WTC11 (cell line): ENCODE data around the gene DMD. TPM values are rescaled to one million over a fixed set of nuclear protein-coding genes. Genes with fewer than 3 reads are reported as not detected.

Source experiments
- ATAC-seq: fragments of 200-7000 bp; cut with Tn5 transposase; 2 replicates; pipeline ENCODE4 v1.10.0; 2021; ENCODE audit warnings: mild to moderate bottlenecking, moderate library complexity
- CTCF ChIA-PET: fragments of 300-600 bp; sonication (Branson Sonifier 250); formaldehyde crosslinking; loops from one replicate; lab custom pipeline; 2021; ENCODE audit warnings: antibody characterized with exemption; lab: Charles Lee
- POLR2A ChIA-PET: fragments of 350-600 bp; sonication (Branson Sonifier 250); formaldehyde crosslinking; loops from one replicate; lab custom pipeline; 2021; ENCODE audit warnings: antibody characterized with exemption; lab: Charles Lee
- DNase-seq: peaks from one replicate; pipeline ENCODE4 v3.0.0; 2021; ENCODE audit warnings: low spot score
- H3K27ac Mint-ChIP-seq: 2 replicates; pipeline ENCODE4 v1.8.0; 2021; ENCODE audit warnings: mixed read lengths
- H3K27me3 Mint-ChIP-seq: 2 replicates; pipeline ENCODE4 v1.8.0; 2021; ENCODE audit warnings: low read depth, mild to moderate bottlenecking, moderate library complexity, mixed read lengths
- H3K36me3 Mint-ChIP-seq: 2 replicates; pipeline ENCODE4 v1.8.0; 2021; ENCODE audit warnings: mixed read lengths
- H3K4me1 Mint-ChIP-seq: 2 replicates; pipeline ENCODE4 v1.8.0; 2022; ENCODE audit warnings: mixed read lengths
- H3K4me3 Mint-ChIP-seq: 2 replicates; pipeline ENCODE4 v1.8.0; 2021; ENCODE audit warnings: mild to moderate bottlenecking, moderate library complexity, mixed read lengths
- H3K9me3 Mint-ChIP-seq: 2 replicates; pipeline ENCODE4 v1.8.0; 2021; ENCODE audit warnings: mixed read lengths
- AFF4 ChIP-seq: sonication (generic); formaldehyde crosslinking; IDR thresholded peaks from 2 replicates; pipeline ENCODE4 v1.8.1; 2023; ENCODE audit warnings: mild to moderate bottlenecking, missing genetic modification reagents, borderline replicate concordance
- ATF2 ChIP-seq: sonication (generic); formaldehyde crosslinking; IDR thresholded peaks from 2 replicates; pipeline ENCODE4 v1.8.1; 2022; ENCODE audit warnings: low read depth, missing genetic modification reagents, borderline replicate concordance
- ATF6 ChIP-seq: sonication (generic); formaldehyde crosslinking; IDR thresholded peaks from 2 replicates; pipeline ENCODE4 v1.8.1; 2023; ENCODE audit warnings: mild to moderate bottlenecking, missing genetic modification reagents
- EMX1 ChIP-seq: fragments of 250-450 bp; sonication (Bioruptor Pico); IDR thresholded peaks from 2 replicates; pipeline ENCODE4 v1.8.0; 2021; ENCODE audit warnings: mild to moderate bottlenecking
- ERG ChIP-seq: fragments of 250-450 bp; sonication (Bioruptor Pico); IDR thresholded peaks from 2 replicates; pipeline ENCODE4 v1.8.0; 2021; ENCODE audit warnings: mild to moderate bottlenecking
- ETV6 ChIP-seq: sonication (generic); formaldehyde crosslinking; IDR thresholded peaks from 2 replicates; pipeline ENCODE4 v1.8.1; 2022; ENCODE audit warnings: mild to moderate bottlenecking, missing genetic modification reagents
- GRHL2 ChIP-seq: fragments of 250-450 bp; sonication (Bioruptor Pico); IDR thresholded peaks from 2 replicates; pipeline ENCODE4 v1.8.0; 2022; ENCODE audit warnings: mild to moderate bottlenecking, moderate library complexity; ENCODE audit not compliant: insufficient replicate concordance, severe bottlenecking
- HMGA2 ChIP-seq: fragments of 250-450 bp; sonication (Bioruptor Pico); IDR thresholded peaks from 2 replicates; pipeline ENCODE4 v1.4.0; 2021; ENCODE audit warnings: mild to moderate bottlenecking, moderate library complexity
- IRF1 ChIP-seq: sonication (generic); formaldehyde crosslinking; IDR thresholded peaks from 2 replicates; pipeline ENCODE4 v1.8.0; 2023; ENCODE audit warnings: missing genetic modification reagents
- MYBL2 ChIP-seq: sonication (generic); formaldehyde crosslinking; IDR thresholded peaks from 2 replicates; pipeline ENCODE4 v1.8.1; 2023; ENCODE audit warnings: mild to moderate bottlenecking, moderate library complexity, missing genetic modification reagents
- NFYB ChIP-seq: sonication (generic); formaldehyde crosslinking; conservative IDR thresholded peaks from 2 replicates; pipeline ENCODE4 v1.8.0; 2022; ENCODE audit warnings: low read depth, missing genetic modification reagents
- NR2C2 ChIP-seq: sonication (generic); formaldehyde crosslinking; IDR thresholded peaks from 2 replicates; pipeline ENCODE4 v1.8.0; 2022; ENCODE audit warnings: mild to moderate bottlenecking, missing genetic modification reagents
- PRRX2 ChIP-seq: fragments of 250-450 bp; sonication (Bioruptor Pico); IDR thresholded peaks from 2 replicates; pipeline ENCODE4 v1.8.0; 2021; ENCODE audit warnings: mild to moderate bottlenecking
- SMAD4 ChIP-seq: sonication (generic); formaldehyde crosslinking; IDR thresholded peaks from 2 replicates; pipeline ENCODE4 v1.8.0; 2022; ENCODE audit warnings: mild to moderate bottlenecking, missing genetic modification reagents
- SOX15 ChIP-seq: fragments of 250-450 bp; sonication (Bioruptor Pico); IDR thresholded peaks from 2 replicates; pipeline ENCODE4 v1.9.0; 2021; ENCODE audit warnings: mild to moderate bottlenecking
- SP1 ChIP-seq: sonication (generic); formaldehyde crosslinking; conservative IDR thresholded peaks from 2 replicates; pipeline ENCODE4 v1.8.1; 2022; ENCODE audit warnings: missing genetic modification reagents
- ZNF121 ChIP-seq: sonication (generic); formaldehyde crosslinking; IDR thresholded peaks from 2 replicates; pipeline ENCODE4 v1.8.0; 2023; ENCODE audit warnings: missing genetic modification reagents
- ZNF219 ChIP-seq: sonication (generic); formaldehyde crosslinking; IDR thresholded peaks from 2 replicates; pipeline ENCODE4 v1.8.0; 2023; ENCODE audit warnings: missing genetic modification reagents, mild to moderate bottlenecking, borderline replicate concordance
- ZNF671 ChIP-seq: fragments of 250-450 bp; sonication (Bioruptor Pico); IDR thresholded peaks from 2 replicates; pipeline ENCODE4 v1.8.0; 2021; ENCODE audit warnings: mild to moderate bottlenecking
- total RNA-seq: library from RNA; stranded (reverse); gene quantifications from 3 replicates; pipeline ENCODE4 v1.2.3, GENCODE V29; 2021
- TF ChIP-seq, protein P1 (sequence below): sonication (generic); formaldehyde crosslinking; IDR thresholded peaks from 2 replicates; pipeline ENCODE4 v1.8.1; 2023; ENCODE audit warnings: mild to moderate bottlenecking, missing genetic modification reagents
- TF ChIP-seq, protein P2 (sequence below): sonication (generic); formaldehyde crosslinking; conservative IDR thresholded peaks from 2 replicates; pipeline ENCODE4 v1.8.1; 2023; ENCODE audit warnings: mild to moderate bottlenecking, low read depth, missing genetic modification reagents, moderate library complexity
- TF ChIP-seq, protein P3 (sequence below): sonication (generic); formaldehyde crosslinking; IDR thresholded peaks from 2 replicates; pipeline ENCODE4 v1.8.1; 2022; ENCODE audit warnings: low read depth, mild to moderate bottlenecking, moderate library complexity, missing genetic modification reagents, borderline replicate concordance

DMD gene
- total RNA-seq, 1 experiment from 2014 or later = 9.1 TPM

DNA sequence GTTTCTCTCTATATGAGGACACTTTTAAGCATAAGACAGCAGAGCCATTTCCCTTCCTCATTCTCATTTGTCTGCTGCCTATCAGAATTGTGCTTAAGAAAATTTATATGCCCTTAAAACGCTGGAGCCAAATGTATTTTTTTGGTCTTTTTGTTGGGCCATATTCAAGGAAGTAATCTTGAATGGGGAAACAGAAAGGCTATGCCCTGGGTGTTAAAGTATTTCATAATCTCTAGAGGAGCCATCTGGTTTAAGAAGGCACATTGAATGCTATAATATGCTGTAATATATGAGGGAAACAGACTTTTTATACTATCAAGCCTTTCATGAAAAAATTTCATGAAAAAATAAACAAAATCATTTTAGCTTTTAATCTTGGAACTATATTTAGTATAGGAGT is 4.3 kb downstream of the DMD start:
- ChIA-PET POLR2A (no interaction called here), CTCF (no interaction called here)
- ATAC-seq = no peak
- no peak overlapping the region for H3K27ac Mint-ChIP-seq
- no peak overlapping the region for H3K4me3 Mint-ChIP-seq
- no peak for DNase-seq
- H3K4me1 Mint-ChIP-seq = peaks cover 22% of the 10 kb centered on the region
- H3K9me3 Mint-ChIP-seq = peaks cover 5% of the 10 kb centered on the region; the same call in 1 of the 2 replicates
- H3K27me3 Mint-ChIP-seq = no peaks in the 10 kb centered on the region; the same call in 1 of the 2 replicates
- no peaks in the 10 kb centered on the region for H3K36me3 Mint-ChIP-seq
- TF ChIP-seq, protein P1, sequence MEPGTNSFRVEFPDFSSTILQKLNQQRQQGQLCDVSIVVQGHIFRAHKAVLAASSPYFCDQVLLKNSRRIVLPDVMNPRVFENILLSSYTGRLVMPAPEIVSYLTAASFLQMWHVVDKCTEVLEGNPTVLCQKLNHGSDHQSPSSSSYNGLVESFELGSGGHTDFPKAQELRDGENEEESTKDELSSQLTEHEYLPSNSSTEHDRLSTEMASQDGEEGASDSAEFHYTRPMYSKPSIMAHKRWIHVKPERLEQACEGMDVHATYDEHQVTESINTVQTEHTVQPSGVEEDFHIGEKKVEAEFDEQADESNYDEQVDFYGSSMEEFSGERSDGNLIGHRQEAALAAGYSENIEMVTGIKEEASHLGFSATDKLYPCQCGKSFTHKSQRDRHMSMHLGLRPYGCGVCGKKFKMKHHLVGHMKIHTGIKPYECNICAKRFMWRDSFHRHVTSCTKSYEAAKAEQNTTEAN = no peak
- no peak for TF ChIP-seq ATF2 (CRISPR knock-in tag)
- TF ChIP-seq ERG (CRISPR knock-in tag) = no peak
- TF ChIP-seq, protein P2, sequence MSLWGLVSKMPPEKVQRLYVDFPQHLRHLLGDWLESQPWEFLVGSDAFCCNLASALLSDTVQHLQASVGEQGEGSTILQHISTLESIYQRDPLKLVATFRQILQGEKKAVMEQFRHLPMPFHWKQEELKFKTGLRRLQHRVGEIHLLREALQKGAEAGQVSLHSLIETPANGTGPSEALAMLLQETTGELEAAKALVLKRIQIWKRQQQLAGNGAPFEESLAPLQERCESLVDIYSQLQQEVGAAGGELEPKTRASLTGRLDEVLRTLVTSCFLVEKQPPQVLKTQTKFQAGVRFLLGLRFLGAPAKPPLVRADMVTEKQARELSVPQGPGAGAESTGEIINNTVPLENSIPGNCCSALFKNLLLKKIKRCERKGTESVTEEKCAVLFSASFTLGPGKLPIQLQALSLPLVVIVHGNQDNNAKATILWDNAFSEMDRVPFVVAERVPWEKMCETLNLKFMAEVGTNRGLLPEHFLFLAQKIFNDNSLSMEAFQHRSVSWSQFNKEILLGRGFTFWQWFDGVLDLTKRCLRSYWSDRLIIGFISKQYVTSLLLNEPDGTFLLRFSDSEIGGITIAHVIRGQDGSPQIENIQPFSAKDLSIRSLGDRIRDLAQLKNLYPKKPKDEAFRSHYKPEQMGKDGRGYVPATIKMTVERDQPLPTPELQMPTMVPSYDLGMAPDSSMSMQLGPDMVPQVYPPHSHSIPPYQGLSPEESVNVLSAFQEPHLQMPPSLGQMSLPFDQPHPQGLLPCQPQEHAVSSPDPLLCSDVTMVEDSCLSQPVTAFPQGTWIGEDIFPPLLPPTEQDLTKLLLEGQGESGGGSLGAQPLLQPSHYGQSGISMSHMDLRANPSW (CRISPR knock-in tag) = no peak
- no peak for TF ChIP-seq NFYB
- TF ChIP-seq ZNF671 (CRISPR knock-in tag) = no peak
- TF ChIP-seq ZNF219 (CRISPR knock-in tag) = no peak

GRCh38 chrX:33205321-33205720 is 6.0 kb downstream of the DMD start:
- peaks cover 5% of the 10 kb centered on the region; the same call in 1 of the 2 replicates for H3K9me3 Mint-ChIP-seq
- H3K4me3 Mint-ChIP-seq = no peak overlapping the region
- H3K27me3 Mint-ChIP-seq = no peaks in the 10 kb centered on the region; the same call in 1 of the 2 replicates
- no peak overlapping the region for H3K27ac Mint-ChIP-seq
- CTCF ChIA-PET = no interaction called here
- ATAC-seq = no peak
- peaks cover 20% of the 10 kb centered on the region for H3K4me1 Mint-ChIP-seq
- H3K36me3 Mint-ChIP-seq = no peaks in the 10 kb centered on the region
- no peak for DNase-seq
- POLR2A ChIA-PET = no interaction called here
- TF ChIP-seq SMAD4 (CRISPR knock-in tag) (no peak), ZNF121 (CRISPR knock-in tag) (no peak), ETV6 (CRISPR knock-in tag) (no peak), ZNF219 (CRISPR knock-in tag) (no peak), ATF6 (no peak), SOX15 (CRISPR knock-in tag) (no peak), GRHL2 (CRISPR knock-in tag) (no peak), MYBL2 (CRISPR knock-in tag) (no peak), PRRX2 (CRISPR knock-in tag) (no peak), IRF1 (CRISPR knock-in tag) (no peak), HMGA2 (CRISPR knock-in tag) (no peak), NR2C2 (CRISPR knock-in tag) (no peak), SP1 (no peak), EMX1 (no peak), AFF4 (CRISPR knock-in tag) (no peak)
- TF ChIP-seq, protein P3, sequence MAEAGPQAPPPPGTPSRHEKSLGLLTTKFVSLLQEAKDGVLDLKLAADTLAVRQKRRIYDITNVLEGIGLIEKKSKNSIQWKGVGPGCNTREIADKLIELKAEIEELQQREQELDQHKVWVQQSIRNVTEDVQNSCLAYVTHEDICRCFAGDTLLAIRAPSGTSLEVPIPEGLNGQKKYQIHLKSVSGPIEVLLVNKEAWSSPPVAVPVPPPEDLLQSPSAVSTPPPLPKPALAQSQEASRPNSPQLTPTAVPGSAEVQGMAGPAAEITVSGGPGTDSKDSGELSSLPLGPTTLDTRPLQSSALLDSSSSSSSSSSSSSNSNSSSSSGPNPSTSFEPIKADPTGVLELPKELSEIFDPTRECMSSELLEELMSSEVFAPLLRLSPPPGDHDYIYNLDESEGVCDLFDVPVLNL (CRISPR knock-in tag) = no peak
